Measurements from ENCODE around the gene PDE12. TPM values are rescaled to one million over a fixed set of nuclear protein-coding genes. Genes with fewer than 3 reads are reported as not detected.

PDE12 gene
- total and polyA plus RNA-seq, 2 of the 8 experiments (the other 6 are each of a cell fraction or from before 2014, with no cell fraction given) = 9.0 to 12.1 TPM

DNA sequence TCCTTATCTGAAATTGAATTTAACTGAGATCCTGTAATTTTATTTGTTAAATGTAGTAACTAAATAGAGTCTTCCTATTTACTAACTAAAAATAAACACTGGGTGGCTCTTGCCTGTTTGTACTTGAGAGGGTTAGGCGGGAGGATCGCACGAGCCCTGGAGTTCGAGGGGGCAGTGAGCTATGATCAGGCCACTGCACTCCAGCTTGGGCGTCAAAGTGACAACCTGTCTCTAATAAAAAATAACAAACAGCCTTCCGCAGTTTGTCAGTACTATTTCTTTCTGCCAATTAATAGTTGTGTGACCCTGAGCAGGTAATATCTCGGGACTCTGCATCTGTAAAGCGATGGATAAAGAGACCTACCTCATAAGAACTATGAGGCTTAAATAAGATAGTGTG is 768 bp upstream of the PDE12 start:
- Histone ChIP-seq H3K9me3 (ENCODE audit: insufficient read depth in 2 of 2, low read depth in 1 of 2, low read length in 1 of 2) (no peaks in the 10 kb centered on the region), H2AK5ac (ENCODE audit: low read depth, low read length) (no peak overlapping the region), H4K8ac (ENCODE audit: extremely low read depth, insufficient read depth, low read length) (no peak overlapping the region; the same call in 1 of the 2 replicates), H3K27ac (ENCODE audit: low read depth, low read length) (peak overlapping the region; percentile 78; the same call in 1 of the 2 replicates), H3K56ac (replicated peaks; ENCODE audit: insufficient read length, low read depth, low read length) (no peak overlapping the region), H2BK120ac (replicated peaks; ENCODE audit: low read depth, low read length) (no peak overlapping the region), H3K4me1 (replicated peaks in 1 of 4; ENCODE audit: control insufficient read depth in 3 of 4, insufficient read depth in 4 of 4, low read length in 3 of 4) (peaks cover 0 to 4% (median 2%) of the 10 kb centered on the region in 4 experiments; a peak in 5 of 7 replicates), H3K79me1 (ENCODE audit: low read depth, low read length) (peaks cover 6% of the 10 kb centered on the region), H3K36me3 (ENCODE audit: control insufficient read depth in 2 of 4, insufficient read depth in 4 of 4, low read length in 3 of 4) (peaks cover 0 to 8% (median 0%) of the 10 kb centered on the region in 4 experiments; a peak in 2 of 8 replicates), H2AFZ (ENCODE audit: low read length) (peak overlapping the region; percentile 99; the same call in 1 of the 2 replicates), H2BK5ac (ENCODE audit: low read depth, low read length) (no peak overlapping the region), H3K4me2 (ENCODE audit: insufficient read depth in 1 of 2, low read depth in 2 of 2, low read length in 2 of 2) (peak overlapping the region; percentile 95 to 100), H3K4ac (replicated peaks; ENCODE audit: insufficient read length, low read depth, low read length) (peak overlapping the region; percentile 60), H3K23ac (ENCODE audit: insufficient read length) (no peak overlapping the region), H4K5ac (ENCODE audit: insufficient read length, low read depth, low read length) (no peak overlapping the region), H2BK20ac (ENCODE audit: low read length) (no peak overlapping the region), H4K91ac (replicated peaks; ENCODE audit: insufficient read length, low read length) (peak overlapping the region; percentile 66), H2BK12ac (ENCODE audit: low read depth, low read length) (peak overlapping the region; percentile 13; the same call in 1 of the 2 replicates), H4K20me1 (replicated peaks in 1 of 2; ENCODE audit: control insufficient read depth in 1 of 2, insufficient read depth in 2 of 2, low read length in 2 of 2) (peaks cover 0 to 14% of the 10 kb centered on the region in 2 experiments), H3K14ac (ENCODE audit: insufficient read length) (no peak overlapping the region), H3K23me2 (ENCODE audit: low read depth, low read length) (peaks cover 19% of the 10 kb centered on the region), H2BK15ac (ENCODE audit: low read length) (peak overlapping the region; percentile 48; the same call in 1 of the 2 replicates), H3K9ac (replicated peaks in 1 of 4; ENCODE audit: extremely low read depth in 1 of 4, low read depth in 3 of 4, low read length in 3 of 4) (peak overlapping the region in 3 of 4 experiments; percentile 59 to 79 (median 73); a peak in 4 of 7 replicates), H3K4me3 (ENCODE audit: extremely low read depth in 1 of 4, insufficient read depth in 2 of 4, low read depth in 3 of 4, low read length in 4 of 4) (peak overlapping the region; percentile 66 to 87 (median 75)), H3K18ac (ENCODE audit: extremely low read depth, low read length) (peak overlapping the region; percentile 85; the same call in 1 of the 2 replicates), H3K79me2 (ENCODE audit: control insufficient read depth in 1 of 2, insufficient read depth in 2 of 2, low read length in 2 of 2) (peaks cover 0 to 13% of the 10 kb centered on the region in 2 experiments; a peak in 2 of 4 replicates), H3K27me3 (replicated peaks in 1 of 4; ENCODE audit: control insufficient read depth in 3 of 4, extremely low read depth in 1 of 4, insufficient read depth in 3 of 4, low read length in 3 of 4) (no peaks in the 10 kb centered on the region; a peak in 2 of 7 replicates)
- POLR2A ChIA-PET (ENCODE audit: partially characterized antibody) = interaction anchor here (1.0 to 5.7 kb wide), 4 partner anchors 9 to 42 kb away, joined by 3 to 39 read pairs (median 9); partner anchors contain the start of genes ARF4 and DNAH12
- CTCF ChIA-PET (ENCODE audit: partially characterized antibody) = no interaction called here
- FAIRE-seq (no peak), DNase-seq (ENCODE audit: low read depth in 1 of 2, low spot score in 2 of 2) (no peak)
- 88% methylated on average over 8 of the region's 8 CpGs; no CpG with 5 or more reads in 1 of the 2 experiments for WGBS, 2 experiments (ENCODE audit: extremely low coverage in 1 of 2, insufficient coverage in 1 of 2, insufficient read length in 1 of 2, insufficient replicate concordance in 2 of 2, low coverage in 1 of 2, low lambda C conversion rate in 2 of 2, missing lambda C conversion rate in 1 of 2)
- TF ChIP-seq NANOG (IDR thresholded peaks at IDR 0.05; ENCODE audit: insufficient read depth, low read depth, low read length, poor library complexity, severe bottlenecking) = no peak
- no peak for TF ChIP-seq SP1 (IDR thresholded peaks at IDR 0.05; ENCODE audit: low read depth, low read length)
- TF ChIP-seq RBBP5 (IDR thresholded peaks at IDR 0.05; ENCODE audit: borderline replicate concordance, low read depth, low read length) = no peak
- no peak for TF ChIP-seq SIRT6 (IDR thresholded peaks at IDR 0.05; ENCODE audit: low read length)
- no peak for TF ChIP-seq ASH2L (IDR thresholded peaks at IDR 0.05; ENCODE audit: low read length)
- TF ChIP-seq, protein P1, sequence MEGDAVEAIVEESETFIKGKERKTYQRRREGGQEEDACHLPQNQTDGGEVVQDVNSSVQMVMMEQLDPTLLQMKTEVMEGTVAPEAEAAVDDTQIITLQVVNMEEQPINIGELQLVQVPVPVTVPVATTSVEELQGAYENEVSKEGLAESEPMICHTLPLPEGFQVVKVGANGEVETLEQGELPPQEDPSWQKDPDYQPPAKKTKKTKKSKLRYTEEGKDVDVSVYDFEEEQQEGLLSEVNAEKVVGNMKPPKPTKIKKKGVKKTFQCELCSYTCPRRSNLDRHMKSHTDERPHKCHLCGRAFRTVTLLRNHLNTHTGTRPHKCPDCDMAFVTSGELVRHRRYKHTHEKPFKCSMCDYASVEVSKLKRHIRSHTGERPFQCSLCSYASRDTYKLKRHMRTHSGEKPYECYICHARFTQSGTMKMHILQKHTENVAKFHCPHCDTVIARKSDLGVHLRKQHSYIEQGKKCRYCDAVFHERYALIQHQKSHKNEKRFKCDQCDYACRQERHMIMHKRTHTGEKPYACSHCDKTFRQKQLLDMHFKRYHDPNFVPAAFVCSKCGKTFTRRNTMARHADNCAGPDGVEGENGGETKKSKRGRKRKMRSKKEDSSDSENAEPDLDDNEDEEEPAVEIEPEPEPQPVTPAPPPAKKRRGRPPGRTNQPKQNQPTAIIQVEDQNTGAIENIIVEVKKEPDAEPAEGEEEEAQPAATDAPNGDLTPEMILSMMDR (IDR thresholded peaks at IDR 0.05; ENCODE audit: control extremely low read depth in 1 of 3, insufficient read depth in 1 of 3, low read depth in 1 of 3, low read length in 3 of 3) = no peak
- no peak for TF ChIP-seq SIN3A (conservative IDR thresholded peaks at IDR 0.05 in 1 of 2, IDR thresholded peaks at IDR 0.05 in 1 of 2; ENCODE audit: low read depth in 1 of 2, low read length in 2 of 2)
- TF ChIP-seq CTBP2 (IDR thresholded peaks at IDR 0.05; ENCODE audit: borderline replicate concordance, insufficient read depth, insufficient read length, low read length) = no peak

Data from H1 (cell line).